ENCODE results near the gene SRCAP. TPM values are rescaled to one million over a fixed set of nuclear protein-coding genes. Genes with fewer than 3 reads are reported as not detected.

SRCAP gene
- total and polyA plus RNA-seq, 2 donors, result 6.1 to 8.8 TPM

DNA sequence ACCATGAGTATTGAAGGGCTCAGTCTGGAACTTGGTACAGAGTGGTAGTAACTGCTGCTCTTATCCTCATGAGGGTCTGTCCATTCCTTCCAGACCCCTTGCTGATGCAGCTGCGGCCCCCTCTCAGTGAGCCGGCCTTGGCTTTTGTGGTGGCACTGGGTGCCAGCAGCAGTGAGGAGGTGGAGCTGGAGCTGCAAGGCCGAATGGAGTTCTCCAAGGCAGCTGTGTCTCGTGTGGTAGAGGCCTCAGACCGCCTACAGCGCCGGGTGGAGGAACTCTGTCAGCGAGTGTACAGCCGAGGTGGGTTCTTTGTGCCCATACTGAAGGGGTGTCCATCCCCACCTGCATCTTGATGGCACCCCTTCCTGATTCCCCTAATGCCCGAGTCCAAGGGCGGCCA, 65.1 kb downstream of the SRCAP start:
- H3K9me3 ChIP-seq (ENCODE audit: control insufficient read depth in 2 of 2, insufficient read depth in 1 of 2, low read length in 1 of 2), result no peaks in the 10 kb centered on the region
- DNase-seq (ENCODE audit: low read depth in 6 of 9, low spot score in 9 of 9), result no peak
- no peak overlapping the region for H3K4me3 ChIP-seq (ENCODE audit: low read length in 2 of 2)
- H3K27me3 ChIP-seq (ENCODE audit: control insufficient read depth in 2 of 2, insufficient read depth in 1 of 2, low read length in 1 of 2), result no peaks in the 10 kb centered on the region
- no peak overlapping the region for H3K27ac ChIP-seq (ENCODE audit: low read depth in 1 of 2, low read length in 1 of 2)
- peaks cover 52 to 58% of the 10 kb centered on the region in 2 donors for H3K36me3 ChIP-seq (ENCODE audit: control insufficient read depth in 2 of 2, insufficient read depth in 2 of 2, low read length in 1 of 2)
- 98% methylated on average over 11 of the region's 11 CpGs for WGBS
- H3K4me1 ChIP-seq (ENCODE audit: control insufficient read depth in 2 of 2, insufficient read depth in 2 of 2, low read length in 2 of 2), result peaks cover 8 to 22% of the 10 kb centered on the region in 2 donors

DNA sequence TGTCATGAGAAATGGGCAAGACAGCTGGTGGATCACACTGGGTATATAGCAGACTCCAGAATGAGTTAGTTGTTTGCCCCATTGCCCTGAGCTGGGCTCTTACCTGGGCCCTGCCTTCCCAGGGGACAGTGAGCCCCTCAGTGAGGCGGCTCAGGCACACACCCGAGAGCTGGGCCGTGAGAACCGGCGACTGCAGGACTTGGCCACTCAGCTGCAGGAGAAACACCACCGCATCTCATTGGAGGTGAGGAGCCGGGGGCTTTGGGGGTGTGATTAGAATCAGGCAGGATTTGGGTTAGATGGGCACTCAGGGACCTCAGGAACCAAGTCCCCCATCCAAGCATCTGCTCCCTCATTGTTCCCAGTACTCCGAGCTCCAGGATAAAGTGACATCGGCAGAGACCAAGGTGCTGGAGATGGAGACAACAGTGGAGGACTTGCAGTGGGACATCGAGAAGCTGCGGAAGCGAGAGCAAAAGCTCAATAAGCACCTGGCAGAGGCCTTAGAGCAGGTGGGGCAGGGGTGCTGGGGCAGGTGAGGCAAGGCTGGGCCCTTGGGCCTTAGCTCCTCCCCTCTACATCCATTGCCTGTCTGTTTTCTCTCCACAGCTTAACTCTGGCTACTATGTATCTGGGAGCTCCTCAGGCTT, 66.0 kb downstream of the SRCAP start:
- no peak for DNase-seq (ENCODE audit: low read depth in 6 of 9, low spot score in 9 of 9)
- over 99% methylated on average over 12 of the region's 12 CpGs for WGBS
- peaks cover 8 to 22% of the 10 kb centered on the region in 2 donors for H3K4me1 ChIP-seq (ENCODE audit: control insufficient read depth in 2 of 2, insufficient read depth in 2 of 2, low read length in 2 of 2)

DNA sequence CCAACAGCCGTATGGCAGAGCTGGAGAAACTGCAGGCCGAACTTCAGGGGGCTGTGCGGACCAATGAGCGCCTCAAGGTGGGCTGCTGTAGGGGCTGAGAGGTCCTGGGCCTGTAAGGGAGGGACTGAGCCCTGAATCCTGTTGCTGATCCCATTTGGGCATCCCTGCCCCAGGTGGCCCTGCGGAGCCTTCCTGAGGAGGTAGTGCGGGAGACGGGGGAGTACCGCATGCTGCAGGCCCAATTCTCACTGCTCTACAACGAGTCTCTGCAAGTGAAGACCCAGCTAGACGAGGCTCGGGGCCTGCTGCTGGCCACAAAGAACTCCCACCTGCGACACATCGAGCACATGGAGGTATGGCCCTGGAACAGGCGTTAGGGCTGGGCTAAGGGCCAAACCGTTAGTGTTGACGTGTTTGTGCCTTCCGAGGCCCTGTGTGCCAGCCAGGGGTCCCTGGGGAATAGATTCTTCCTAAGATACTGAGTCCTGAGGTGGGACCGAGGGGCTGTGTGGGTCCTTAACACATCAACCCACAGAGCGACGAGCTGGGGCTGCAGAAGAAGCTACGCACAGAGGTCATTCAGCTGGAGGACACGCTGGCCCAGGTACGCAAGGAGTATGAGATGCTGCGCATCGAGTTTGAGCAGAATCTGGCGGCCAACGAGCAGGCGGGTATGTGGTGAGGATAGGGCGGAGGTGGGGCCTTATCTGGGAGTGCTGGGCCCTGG, 67.4 kb downstream of the SRCAP start:
- Histone ChIP-seq H3K9me3 (ENCODE audit: control insufficient read depth in 2 of 2, insufficient read depth in 1 of 2, low read length in 1 of 2) (no peaks in the 10 kb centered on the region), H3K4me1 (ENCODE audit: control insufficient read depth in 2 of 2, insufficient read depth in 2 of 2, low read length in 2 of 2) (peaks cover 8 to 13% of the 10 kb centered on the region in 2 donors), H3K36me3 (ENCODE audit: control insufficient read depth in 2 of 2, insufficient read depth in 2 of 2, low read length in 1 of 2) (peaks cover 75 to 77% of the 10 kb centered on the region in 2 donors), H3K4me3 (ENCODE audit: low read length in 2 of 2) (no peak overlapping the region), H3K27ac (ENCODE audit: low read depth in 1 of 2, low read length in 1 of 2) (no peak overlapping the region), H3K27me3 (ENCODE audit: control insufficient read depth in 2 of 2, insufficient read depth in 1 of 2, low read length in 1 of 2) (no peaks in the 10 kb centered on the region)
- 98% methylated on average over 29 of the region's 29 CpGs for WGBS
- no peak for DNase-seq (ENCODE audit: low read depth in 6 of 9, low spot score in 9 of 9)

More for the DNA sequence above, 66.0 kb downstream of the SRCAP start:
- Histone ChIP-seq H3K9me3 (ENCODE audit: control insufficient read depth in 2 of 2, insufficient read depth in 1 of 2, low read length in 1 of 2) (no peaks in the 10 kb centered on the region), H3K36me3 (ENCODE audit: control insufficient read depth in 2 of 2, insufficient read depth in 2 of 2, low read length in 1 of 2) (peaks cover 61 to 65% of the 10 kb centered on the region in 2 donors), H3K27ac (ENCODE audit: low read depth in 1 of 2, low read length in 1 of 2) (no peak overlapping the region), H3K27me3 (ENCODE audit: control insufficient read depth in 2 of 2, insufficient read depth in 1 of 2, low read length in 1 of 2) (no peaks in the 10 kb centered on the region), H3K4me3 (ENCODE audit: low read length in 2 of 2) (no peak overlapping the region)

DNA sequence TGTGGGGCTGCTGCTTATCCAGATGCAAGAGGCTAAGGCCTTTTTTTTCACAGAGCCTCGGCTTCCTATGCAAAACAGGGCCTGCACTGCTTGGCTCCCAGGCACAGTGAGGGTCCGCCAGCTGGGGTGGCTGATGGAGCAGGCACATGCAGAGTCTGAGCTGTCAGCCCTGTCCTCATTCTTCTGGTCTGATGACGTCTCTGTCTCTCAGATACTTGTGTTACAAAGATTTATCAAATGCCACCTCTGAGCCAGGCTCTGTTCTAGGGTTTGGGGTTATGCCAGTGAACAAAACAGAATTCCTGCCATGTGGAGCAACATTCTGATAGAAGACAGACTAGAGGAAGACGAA, 67.9 kb downstream of the SRCAP start:
- 98% methylated on average over 4 of the region's 4 CpGs for WGBS
- DNase-seq (ENCODE audit: low read depth in 6 of 9, low spot score in 9 of 9), result no peak
- Histone ChIP-seq H3K27me3 (ENCODE audit: control insufficient read depth in 2 of 2, insufficient read depth in 1 of 2, low read length in 1 of 2) (no peaks in the 10 kb centered on the region), H3K9me3 (ENCODE audit: control insufficient read depth in 2 of 2, insufficient read depth in 1 of 2, low read length in 1 of 2) (no peaks in the 10 kb centered on the region), H3K4me3 (ENCODE audit: low read length in 2 of 2) (no peak overlapping the region), H3K27ac (ENCODE audit: low read depth in 1 of 2, low read length in 1 of 2) (no peak overlapping the region), H3K4me1 (ENCODE audit: control insufficient read depth in 2 of 2, insufficient read depth in 2 of 2, low read length in 2 of 2) (peaks cover 8 to 10% of the 10 kb centered on the region in 2 donors), H3K36me3 (ENCODE audit: control insufficient read depth in 2 of 2, insufficient read depth in 2 of 2, low read length in 1 of 2) (peaks cover 80 to 82% of the 10 kb centered on the region in 2 donors)

DNA sequence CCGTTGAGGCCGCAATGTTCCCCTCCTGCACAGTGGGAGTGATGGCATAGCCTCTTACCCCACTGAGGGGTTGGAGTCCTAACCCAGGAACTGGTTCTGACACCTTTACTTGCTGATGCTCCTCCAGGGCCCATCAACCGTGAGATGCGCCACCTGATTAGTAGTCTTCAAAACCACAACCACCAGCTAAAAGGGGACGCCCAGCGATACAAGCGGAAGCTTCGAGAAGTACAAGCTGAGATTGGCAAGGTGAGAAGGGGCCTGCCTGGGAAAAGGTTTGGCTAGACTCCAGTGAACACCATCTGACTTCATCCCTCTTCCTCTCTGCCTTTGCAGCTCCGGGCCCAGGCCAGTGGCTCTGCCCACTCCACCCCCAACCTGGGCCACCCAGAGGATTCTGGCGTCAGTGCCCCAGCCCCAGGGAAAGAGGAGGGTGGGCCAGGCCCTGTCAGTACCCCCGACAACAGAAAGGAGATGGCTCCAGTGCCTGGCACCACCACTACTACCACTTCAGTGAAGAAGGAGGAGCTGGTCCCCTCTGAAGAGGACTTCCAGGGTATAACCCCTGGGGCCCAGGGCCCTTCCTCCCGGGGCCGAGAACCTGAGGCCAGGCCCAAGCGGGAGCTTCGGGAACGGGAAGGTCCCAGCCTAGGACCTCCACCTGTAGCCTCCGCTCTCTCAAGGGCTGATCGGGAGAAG, 68.9 kb downstream of the SRCAP start:
- 97% methylated on average over 18 of the region's 18 CpGs for WGBS
- Histone ChIP-seq H3K9me3 (ENCODE audit: control insufficient read depth in 2 of 2, insufficient read depth in 1 of 2, low read length in 1 of 2) (no peaks in the 10 kb centered on the region), H3K36me3 (ENCODE audit: control insufficient read depth in 2 of 2, insufficient read depth in 2 of 2, low read length in 1 of 2) (peaks cover 90 to 92% of the 10 kb centered on the region in 2 donors), H3K27ac (ENCODE audit: low read depth in 1 of 2, low read length in 1 of 2) (no peak overlapping the region), H3K27me3 (ENCODE audit: control insufficient read depth in 2 of 2, insufficient read depth in 1 of 2, low read length in 1 of 2) (no peaks in the 10 kb centered on the region), H3K4me1 (ENCODE audit: control insufficient read depth in 2 of 2, insufficient read depth in 2 of 2, low read length in 2 of 2) (peaks cover 6% of the 10 kb centered on the region in 2 donors), H3K4me3 (ENCODE audit: low read length in 2 of 2) (no peak overlapping the region)
- DNase-seq (ENCODE audit: low read depth in 6 of 9, low spot score in 9 of 9), result no peak

DNA sequence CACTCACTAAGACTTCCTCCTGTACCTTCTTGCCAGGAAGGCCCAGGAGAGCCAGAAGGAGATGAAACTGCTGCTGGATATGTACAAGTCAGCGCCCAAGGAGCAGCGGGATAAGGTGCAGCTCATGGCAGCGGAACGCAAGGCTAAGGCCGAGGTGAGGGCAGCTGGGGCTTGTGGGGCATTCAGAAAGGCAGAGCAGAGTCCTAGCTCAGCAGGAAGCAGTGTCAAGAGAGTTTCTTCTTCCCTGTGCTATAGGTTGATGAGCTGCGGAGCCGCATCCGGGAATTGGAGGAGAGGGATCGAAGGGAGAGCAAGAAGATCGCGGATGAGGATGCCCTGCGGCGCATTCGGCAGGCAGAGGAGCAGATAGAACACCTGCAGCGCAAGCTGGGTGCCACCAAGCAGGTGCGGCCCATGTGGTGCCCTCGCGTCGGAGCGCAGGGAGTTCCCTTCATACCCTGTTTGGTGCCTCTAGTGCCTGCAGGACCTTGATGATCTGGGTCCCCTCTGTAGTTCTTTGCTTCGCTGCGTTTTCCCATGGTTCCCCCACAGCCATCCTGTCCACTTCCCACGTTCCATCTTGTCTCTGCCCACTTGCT, 69.7 kb downstream of the SRCAP start:
- H3K36me3 ChIP-seq (ENCODE audit: control insufficient read depth in 2 of 2, insufficient read depth in 2 of 2, low read length in 1 of 2), result peaks cover 93% of the 10 kb centered on the region in 2 donors
- H3K9me3 ChIP-seq (ENCODE audit: control insufficient read depth in 2 of 2, insufficient read depth in 1 of 2, low read length in 1 of 2), result no peaks in the 10 kb centered on the region
- WGBS, result 98% methylated on average over 23 of the region's 23 CpGs
- no peak overlapping the region for H3K4me3 ChIP-seq (ENCODE audit: low read length in 2 of 2)
- H3K27me3 ChIP-seq (ENCODE audit: control insufficient read depth in 2 of 2, insufficient read depth in 1 of 2, low read length in 1 of 2), result no peaks in the 10 kb centered on the region
- no peak for DNase-seq (ENCODE audit: low read depth in 6 of 9, low spot score in 9 of 9)
- H3K27ac ChIP-seq (ENCODE audit: low read depth in 1 of 2, low read length in 1 of 2), result no peak overlapping the region
- no peaks in the 10 kb centered on the region for H3K4me1 ChIP-seq (ENCODE audit: control insufficient read depth in 2 of 2, insufficient read depth in 2 of 2, low read length in 2 of 2)

DNA sequence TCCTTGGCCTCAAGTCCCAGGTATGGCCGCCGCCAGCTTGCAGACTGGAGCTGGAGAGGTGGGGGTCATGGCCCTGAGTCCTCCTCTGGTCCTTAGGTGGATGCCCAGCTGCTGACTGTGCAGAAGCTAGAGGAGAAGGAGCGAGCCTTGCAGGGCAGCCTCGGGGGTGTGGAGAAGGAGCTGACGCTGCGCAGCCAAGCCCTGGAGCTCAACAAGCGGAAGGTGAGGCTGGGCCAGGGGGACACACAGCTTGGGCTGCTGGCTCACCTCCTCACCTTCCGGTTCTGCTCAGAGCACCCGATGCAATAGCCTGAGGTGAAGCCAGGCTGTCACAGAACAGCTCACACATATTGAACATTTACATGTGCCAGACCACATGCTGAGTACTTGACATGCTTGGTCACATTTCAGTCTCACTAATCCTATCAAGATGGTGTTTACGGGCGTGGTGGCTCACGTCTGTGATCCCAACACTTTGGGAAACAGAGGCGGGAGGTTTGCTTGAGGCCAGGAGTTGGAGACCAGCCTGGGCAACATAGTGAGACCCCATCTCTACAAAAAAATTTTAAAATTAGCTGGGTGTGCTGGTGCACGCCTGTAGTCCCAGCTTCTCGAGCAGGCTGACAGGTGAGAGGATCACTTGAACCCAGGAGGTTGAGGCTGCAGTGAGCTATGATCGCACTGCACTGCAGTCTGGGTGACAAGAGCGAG, 70.6 kb downstream of the SRCAP start:
- no peaks in the 10 kb centered on the region for H3K9me3 ChIP-seq (ENCODE audit: control insufficient read depth in 2 of 2, insufficient read depth in 1 of 2, low read length in 1 of 2)
- H3K27me3 ChIP-seq (ENCODE audit: control insufficient read depth in 2 of 2, insufficient read depth in 1 of 2, low read length in 1 of 2), result no peaks in the 10 kb centered on the region
- H3K27ac ChIP-seq (ENCODE audit: low read depth in 1 of 2, low read length in 1 of 2), result no peak overlapping the region
- H3K36me3 ChIP-seq (ENCODE audit: control insufficient read depth in 2 of 2, insufficient read depth in 2 of 2, low read length in 1 of 2), result peaks cover 93 to 94% of the 10 kb centered on the region in 2 donors
- no peak for DNase-seq (ENCODE audit: low read depth in 6 of 9, low spot score in 9 of 9)
- no peaks in the 10 kb centered on the region for H3K4me1 ChIP-seq (ENCODE audit: control insufficient read depth in 2 of 2, insufficient read depth in 2 of 2, low read length in 2 of 2)
- WGBS, result 98% methylated on average over 17 of the region's 17 CpGs
- H3K4me3 ChIP-seq (ENCODE audit: low read length in 2 of 2), result no peak overlapping the region

DNA sequence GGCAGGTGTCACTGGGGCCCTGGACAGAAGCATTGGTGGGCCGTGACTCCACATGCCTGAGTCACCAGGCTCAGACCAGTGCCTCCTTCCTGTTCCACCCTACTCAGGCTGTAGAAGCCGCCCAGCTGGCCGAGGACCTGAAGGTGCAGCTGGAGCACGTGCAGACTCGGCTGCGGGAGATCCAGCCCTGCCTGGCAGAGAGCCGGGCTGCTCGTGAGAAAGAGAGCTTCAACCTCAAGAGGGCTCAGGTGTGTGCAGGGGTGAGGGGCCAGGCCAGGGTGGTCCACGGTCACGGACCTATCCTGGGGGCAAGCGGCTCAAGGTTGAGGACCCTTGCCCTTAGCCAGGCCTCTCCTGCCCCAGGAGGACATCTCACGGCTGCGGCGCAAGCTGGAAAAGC, 72.8 kb downstream of the SRCAP start:
- Histone ChIP-seq H3K36me3 (ENCODE audit: control insufficient read depth in 2 of 2, insufficient read depth in 2 of 2, low read length in 1 of 2) (peaks cover 76 to 77% of the 10 kb centered on the region in 2 donors), H3K4me3 (ENCODE audit: low read length in 2 of 2) (no peak overlapping the region), H3K4me1 (ENCODE audit: control insufficient read depth in 2 of 2, insufficient read depth in 2 of 2, low read length in 2 of 2) (peaks cover 13 to 15% of the 10 kb centered on the region in 2 donors), H3K27ac (ENCODE audit: low read depth in 1 of 2, low read length in 1 of 2) (no peak overlapping the region), H3K9me3 (ENCODE audit: control insufficient read depth in 2 of 2, insufficient read depth in 1 of 2, low read length in 1 of 2) (no peaks in the 10 kb centered on the region), H3K27me3 (ENCODE audit: control insufficient read depth in 2 of 2, insufficient read depth in 1 of 2, low read length in 1 of 2) (peaks cover 0 to 15% of the 10 kb centered on the region in 2 donors)
- no peak for DNase-seq (ENCODE audit: low read depth in 6 of 9, low spot score in 9 of 9)
- WGBS, result 97% methylated on average over 14 of the region's 14 CpGs
